Cardiac fibroblast (primary cell): ENCODE measurements around the gene ITGA2.
"Not testable (repeated sequence)": the region's sequence is repeated elsewhere in the genome, so short reads cannot be mapped to it uniquely, and the experiment has no call there.

ENCODE experiments used
- DNase-seq, 2 donors: peaks; one replicate each; pipeline versions ENCODE4 v3.0.0 to v3.0.0-alpha.2; 2010; ENCODE audit warnings: low read depth in 2 of 2
- H3K4me3 ChIP-seq, 2 donors: replicated peaks in 1 of 2; 1 replicate in 1 of 2; 2 replicates in 1 of 2; pipeline ENCODE4 v1.5.1; 2011; ENCODE audit warnings: low read depth in 2 of 2, low read length in 2 of 2, mild to moderate bottlenecking in 2 of 2, moderate library complexity in 1 of 2
- CTCF ChIP-seq: IDR thresholded peaks from one replicate; pipeline ENCODE4 v1.5.1; 2011; ENCODE audit warnings: low read depth, mild to moderate bottlenecking, low read length, inconsistent platforms

ITGA2 gene

DNA sequence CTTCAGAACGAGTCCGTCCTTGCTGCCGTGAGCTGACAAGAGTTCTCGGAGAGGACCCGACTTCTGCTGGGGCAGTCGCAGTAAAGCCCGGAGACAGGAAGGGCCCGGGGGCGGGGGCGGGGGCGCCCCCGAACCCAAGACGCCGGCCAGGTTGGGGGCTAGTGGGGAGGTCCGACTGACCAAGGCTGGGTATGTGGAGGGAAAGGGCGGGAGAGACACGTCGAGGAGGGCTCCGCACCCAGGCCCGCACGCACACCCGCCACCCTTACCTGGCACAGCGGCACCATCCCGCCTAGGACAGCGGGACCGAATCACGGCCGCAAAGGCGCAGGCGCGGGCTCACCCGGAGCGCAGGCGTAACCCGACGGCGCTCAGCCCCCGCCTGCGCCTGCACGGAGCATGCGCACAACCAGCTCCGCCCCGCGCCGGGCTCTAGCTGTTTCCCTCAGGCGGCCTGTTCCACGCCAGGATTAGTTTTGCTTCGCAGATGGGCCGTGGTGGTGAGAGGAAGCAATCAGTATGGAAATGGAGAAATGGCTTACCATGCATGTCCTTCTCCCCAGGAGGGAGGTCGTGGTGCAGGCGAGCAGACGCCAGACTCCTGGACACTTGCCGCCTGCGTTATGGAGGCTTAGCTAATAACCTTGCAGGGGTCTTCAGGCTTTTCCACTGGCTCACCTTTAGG is 120.4 kb downstream of the ITGA2 start, which contains the start of gene MOCS2:
MOCS2 (minus strand) TSS at position 315 of the 685 bp plus-strand sequence. CDS start 2,583 bp downstream, outside the sequence.
- H3K4me3 ChIP-seq: peak within 1 kb of the TSS; percentile 85 to 88
- DNase-seq: peak; percentile 89 to 93
- no peak for TF ChIP-seq CTCF

DNA sequence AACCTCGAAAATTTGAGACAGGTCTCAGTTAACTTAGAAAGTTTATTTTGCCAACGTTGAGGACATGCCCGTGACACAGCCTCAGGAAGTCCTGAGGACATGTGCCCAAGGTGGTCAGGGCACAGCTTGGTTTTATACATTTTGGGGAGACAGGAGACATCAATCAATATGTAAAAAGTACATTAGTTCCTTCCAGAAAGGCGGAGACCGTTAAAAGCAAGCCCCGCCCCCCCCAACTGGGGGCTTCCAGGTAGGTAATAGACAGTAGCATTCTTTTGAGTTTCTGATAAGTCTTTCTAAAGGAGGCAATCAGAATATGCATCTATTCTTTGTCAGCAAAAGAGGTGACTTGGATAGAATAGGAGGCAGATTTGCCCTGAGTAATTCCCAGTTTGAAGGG is 121.0 kb downstream of the ITGA2 start:
- no peak for TF ChIP-seq CTCF
- DNase-seq: no peak
- peak overlapping the region; percentile 85 to 88 for H3K4me3 ChIP-seq

DNA sequence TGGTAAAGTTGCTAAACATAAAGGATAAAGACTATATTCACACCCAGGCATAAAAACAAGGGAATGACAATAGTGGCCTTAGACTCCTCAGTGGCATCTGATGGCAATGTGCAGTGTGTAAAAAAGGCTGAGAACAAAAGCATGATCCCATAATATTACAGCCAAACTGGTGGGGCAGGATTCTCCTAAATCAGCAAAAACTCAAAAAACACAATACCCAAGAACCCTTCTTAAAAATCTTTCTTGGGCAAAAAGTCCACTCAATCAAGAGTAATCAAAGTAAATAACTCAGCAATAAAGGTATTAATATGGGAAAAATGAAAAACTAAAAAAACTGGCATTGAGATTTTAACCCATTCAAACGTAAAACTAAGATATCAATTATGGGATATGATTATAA is 122.0 kb downstream of the ITGA2 start:
- TF ChIP-seq CTCF: no peak
- H3K4me3 ChIP-seq: no peak overlapping the region
- no peak for DNase-seq

GRCh38 chr5:53112307-53112706 is 123.2 kb downstream of the ITGA2 start:
- not testable (repeated sequence) for H3K4me3 ChIP-seq, DNase-seq

DNA sequence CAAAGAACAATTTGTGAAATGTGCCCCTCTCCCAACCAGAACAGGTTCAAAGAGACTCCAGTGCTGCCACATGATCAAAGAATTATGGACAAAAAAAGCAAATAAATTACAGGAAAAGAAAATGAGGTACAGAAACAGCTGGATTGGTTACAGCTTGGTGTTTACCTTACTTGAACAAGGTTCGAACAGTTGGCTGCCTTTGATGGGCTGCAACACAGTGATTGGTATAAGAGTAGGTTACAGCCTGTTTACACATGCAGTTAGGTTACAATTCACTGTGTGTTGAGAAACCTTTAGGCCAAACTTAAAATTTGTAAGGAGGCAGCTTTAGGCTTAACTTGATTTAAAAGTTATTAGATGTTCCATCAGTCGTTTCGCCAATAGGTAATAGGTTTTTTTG is 123.8 kb downstream of the ITGA2 start:
- H3K4me3 ChIP-seq: no peak overlapping the region
- TF ChIP-seq CTCF: no peak
- DNase-seq: no peak

- H3K4me3 ChIP-seq: no peak overlapping the region
- TF ChIP-seq CTCF: no peak
- no peak for DNase-seq
Observed at GRCh38 chr5:53113947-53114346, 124.8 kb downstream of the ITGA2 start.

- peak; percentile 52 to 53 for DNase-seq
- no peak overlapping the region for H3K4me3 ChIP-seq
- TF ChIP-seq CTCF: peak; percentile 14
Observed at GRCh38 chr5:53114988-53115387, 125.8 kb downstream of the ITGA2 start.
